CD14-positive monocyte (primary cell): ENCODE measurements around the gene EXOC3L1. TPM values are rescaled to one million over a fixed set of nuclear protein-coding genes. Genes with fewer than 3 reads are reported as not detected.

Experiments used
- DNase-seq, 3 donors: peaks; one replicate each; pipeline ENCODE4 v3.0.0-alpha.2; 2011 to 2022
- H2AFZ ChIP-seq: 2 replicates; pipeline ENCODE4 v1.6.0; 2012; ENCODE audit warnings: mild to moderate bottlenecking, low read depth, low read length, inconsistent platforms; ENCODE audit not compliant: insufficient read depth, poor library complexity, severe bottlenecking
- H3K27ac ChIP-seq, 2 donors: 1 replicate in 1 of 2; 2 replicates in 1 of 2; pipeline ENCODE4 v1.5.1; 2012 to 2013; ENCODE audit warnings: low read length in 2 of 2, control low read depth in 1 of 2, inconsistent platforms in 1 of 2, low read depth in 1 of 2, mild to moderate bottlenecking in 1 of 2
- H3K27me3 ChIP-seq, 2 donors: one replicate each; pipeline versions ENCODE4 v1.6.0 to v1.6.1; 2011 to 2013; ENCODE audit warnings: low read length in 2 of 2; ENCODE audit not compliant: control insufficient read depth in 2 of 2, insufficient read depth in 2 of 2
- H3K36me3 ChIP-seq, 2 donors: replicated peaks in 1 of 2; 1 replicate in 1 of 2; 2 replicates in 1 of 2; pipeline versions ENCODE4 v1.5.1 to v1.6.1; 2012 to 2013; ENCODE audit warnings: low read length in 2 of 2, control low read depth in 1 of 2, inconsistent platforms in 1 of 2, mild to moderate bottlenecking in 1 of 2; ENCODE audit not compliant: insufficient read depth in 2 of 2, control insufficient read depth in 1 of 2
- H3K4me1 ChIP-seq, 2 donors: 1 replicate in 1 of 2; 2 replicates in 1 of 2; pipeline versions ENCODE4 v1.5.1 to v1.6.1; 2012 to 2013; ENCODE audit warnings: low read length in 2 of 2, control low read depth in 1 of 2, inconsistent platforms in 1 of 2, mild to moderate bottlenecking in 1 of 2, moderate library complexity in 1 of 2; ENCODE audit not compliant: insufficient read depth in 2 of 2, control insufficient read depth in 1 of 2
- H3K4me2 ChIP-seq: replicated peaks from 2 replicates; pipeline ENCODE3; 2012; ENCODE audit warnings: low read length, moderate library complexity, mild to moderate bottlenecking; ENCODE audit not compliant: poor library complexity, severe bottlenecking; ENCODE audit errors: extremely low read depth
- H3K4me3 ChIP-seq, 3 experiments: fragments of 200-600 bp in 1 of 3; sonication (generic) in 1 of 3; replicated peaks in 1 of 3; 1 replicate in 2 of 3; 2 replicates in 1 of 3; pipeline ENCODE4 v1.5.1; 2011 to 2013; ENCODE audit warnings: low read length in 3 of 3, mild to moderate bottlenecking in 3 of 3, control low read depth in 2 of 3, low read depth in 2 of 3, inconsistent platforms in 1 of 3, moderate library complexity in 1 of 3
- H3K79me2 ChIP-seq: 2 replicates; pipeline ENCODE4 v1.6.0; 2012; ENCODE audit warnings: mild to moderate bottlenecking, control low read depth, inconsistent platforms, low read length, moderate library complexity; ENCODE audit not compliant: insufficient read depth
- H3K9ac ChIP-seq: 2 replicates; pipeline ENCODE4 v1.6.0; 2017; ENCODE audit warnings: low read length, mild to moderate bottlenecking; ENCODE audit not compliant: insufficient read depth, poor library complexity, severe bottlenecking
- H3K9me3 ChIP-seq, 2 donors: replicated peaks in 1 of 2; 1 replicate in 1 of 2; 2 replicates in 1 of 2; pipeline versions ENCODE4 v1.5.1 to v1.6.1; 2012 to 2013; ENCODE audit warnings: low read length in 2 of 2, control low read depth in 1 of 2; ENCODE audit not compliant: control insufficient read depth in 1 of 2, insufficient read depth in 1 of 2
- H4K20me1 ChIP-seq: 2 replicates; pipeline ENCODE4 v1.6.0; 2012; ENCODE audit warnings: mild to moderate bottlenecking, low read length, control low read depth, moderate library complexity; ENCODE audit not compliant: insufficient read depth
- H3K27ac Mint-ChIP-seq, 7 donors: one replicate each; pipeline ENCODE4 v1.8.0; 2020; ENCODE audit warnings: mild to moderate bottlenecking in 7 of 7, mixed read lengths in 7 of 7, moderate library complexity in 6 of 7, inconsistent platforms in 2 of 7
- H3K27me3 Mint-ChIP-seq, 3 donors: one replicate each; pipeline ENCODE4 v1.8.0; 2021 to 2022; ENCODE audit warnings: low read depth in 3 of 3, mild to moderate bottlenecking in 3 of 3, mixed read lengths in 3 of 3, moderate library complexity in 3 of 3, inconsistent platforms in 1 of 3
- H3K36me3 Mint-ChIP-seq, 2 donors: one replicate each; pipeline ENCODE4 v1.8.0; 2020; ENCODE audit warnings: mixed read lengths in 2 of 2, inconsistent platforms in 1 of 2, mild to moderate bottlenecking in 1 of 2
- H3K4me1 Mint-ChIP-seq: one replicate; pipeline ENCODE4 v1.8.0; 2020; ENCODE audit warnings: mild to moderate bottlenecking, mixed read lengths
- H3K4me3 Mint-ChIP-seq, 2 donors: one replicate each; pipeline ENCODE4 v1.8.0; 2020; ENCODE audit warnings: mild to moderate bottlenecking in 2 of 2, mixed read lengths in 2 of 2, moderate library complexity in 1 of 2
- H3K9me3 Mint-ChIP-seq, 7 donors: one replicate each; pipeline ENCODE4 v1.8.0; 2020 to 2022; ENCODE audit warnings: mixed read lengths in 7 of 7, mild to moderate bottlenecking in 6 of 7, moderate library complexity in 6 of 7, inconsistent platforms in 2 of 7
- CTCF ChIP-seq: fragments of 200-600 bp; IDR thresholded peaks from one replicate; pipeline ENCODE4 v1.8.0; 2022; ENCODE audit warnings: antibody characterized with exemption, mild to moderate bottlenecking
- WGBS: methylation state at CpG from one replicate; pipeline ENCODE4 v1.1.5; 2013; ENCODE audit warnings: missing lambda C conversion rate; ENCODE audit not compliant: insufficient coverage; 5-methylcytosine and 5-hydroxymethylcytosine counted together
- intact Hi-C, 2 donors: fragments of 100-400 bp; cut with micrococcal nuclease; formaldehyde crosslinking; loops; one replicate each; pipeline versions ENCODE4 v1.15.0 to v1.15.1; 2023
- polyA plus RNA-seq, 3 donors: library from polyadenylated mRNA; depleted of rRNA in 1 of 3; unstranded in 2 of 3; stranded (reverse) in 1 of 3; fragments of 300-500 nt in 2 of 3; fragments of >200 nt in 1 of 3; fragmentation: Illumina TruSeq in 2 of 3; gene quantifications; 1 replicate in 2 of 3; 2 replicates in 1 of 3; pipeline ENCODE4 v1.2.3, GENCODE V29; 2012 to 2021

The EXOC3L1 gene
- polyA plus RNA-seq, 3 donors = 2.8 to 3.7 (median 3.0) TPM

DNA sequence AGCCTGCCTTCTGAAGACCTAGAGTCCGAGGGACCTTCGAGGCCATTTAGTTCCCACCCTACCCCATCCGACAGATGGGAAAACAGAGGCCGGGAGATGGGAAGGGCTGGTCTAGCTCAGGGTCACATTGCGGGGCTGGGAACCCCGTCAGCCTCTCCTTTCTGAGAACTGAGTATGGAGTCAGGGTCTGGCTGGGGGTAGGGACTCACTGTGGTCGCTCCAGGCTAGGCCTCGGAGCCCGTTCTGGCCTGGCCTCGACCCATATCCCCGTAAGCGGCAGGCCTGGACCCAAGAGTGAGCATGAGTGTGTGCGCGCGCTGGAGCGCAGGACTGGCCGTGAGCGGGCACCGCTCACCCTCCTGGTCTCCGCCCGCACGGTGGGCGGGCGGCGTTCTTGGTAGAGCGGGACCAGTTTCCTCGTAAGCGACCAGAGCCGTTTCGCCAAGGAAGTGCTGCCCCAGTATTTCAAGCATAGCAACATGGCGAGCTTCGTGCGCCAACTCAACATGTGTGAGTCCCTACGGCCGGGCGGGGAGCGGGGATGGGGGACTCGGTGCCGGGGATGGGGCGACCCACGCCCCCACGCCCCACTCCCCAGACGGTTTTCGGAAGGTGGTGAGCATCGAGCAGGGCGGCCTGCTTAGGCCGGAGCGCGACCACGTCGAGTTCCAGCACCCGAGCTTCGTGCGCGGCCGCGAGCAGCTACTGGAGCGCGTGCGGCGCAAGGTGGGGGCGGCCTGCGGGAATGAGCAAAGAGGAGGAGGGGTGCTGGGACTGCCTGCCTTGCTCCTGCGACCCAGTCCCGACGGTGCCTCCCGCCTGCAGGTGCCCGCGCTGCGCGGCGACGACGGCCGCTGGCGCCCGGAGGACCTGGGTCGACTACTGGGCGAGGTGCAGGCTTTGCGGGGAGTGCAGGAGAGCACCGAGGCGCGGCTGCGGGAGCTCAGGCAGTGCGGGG, 24.5 kb downstream of the EXOC3L1 start:
- Histone ChIP-seq H4K20me1 (peaks cover 53% of the 10 kb centered on the region), H3K9me3 (peaks cover 0 to 37% of the 10 kb centered on the region in 2 donors), H3K79me2 (no peaks in the 10 kb centered on the region), H3K27me3 (peaks cover 49 to 80% of the 10 kb centered on the region in 2 donors), H3K4me2 (peak overlapping the region; percentile 67), H3K9ac (no peak overlapping the region), H2AFZ (no peak overlapping the region), H3K27ac (no peak overlapping the region), H3K36me3 (no peaks in the 10 kb centered on the region), H3K4me1 (peaks cover 62 to 66% of the 10 kb centered on the region in 2 donors), H3K4me3 (peak overlapping the region in 1 of 3 experiments; percentile 61)
- WGBS = 7% methylated on average over 80 of the region's 85 CpGs
- no peak for DNase-seq
- peaks cover 73 to 93% (median 86%) of the 10 kb centered on the region in 3 donors for H3K27me3 Mint-ChIP-seq
- peak overlapping the region; percentile 9 to 69 for H3K4me3 Mint-ChIP-seq
- H3K36me3 Mint-ChIP-seq = peaks cover 12 to 18% of the 10 kb centered on the region in 2 donors
- peaks cover 50% of the 10 kb centered on the region for H3K4me1 Mint-ChIP-seq
- peak overlapping the region in 1 of 7 donors; percentile 20 for H3K27ac Mint-ChIP-seq
- TF ChIP-seq CTCF = no peak
- intact Hi-C loops = no loop called here
- peaks cover 0 to 31% (median 16%) of the 10 kb centered on the region in 7 donors for H3K9me3 Mint-ChIP-seq

DNA sequence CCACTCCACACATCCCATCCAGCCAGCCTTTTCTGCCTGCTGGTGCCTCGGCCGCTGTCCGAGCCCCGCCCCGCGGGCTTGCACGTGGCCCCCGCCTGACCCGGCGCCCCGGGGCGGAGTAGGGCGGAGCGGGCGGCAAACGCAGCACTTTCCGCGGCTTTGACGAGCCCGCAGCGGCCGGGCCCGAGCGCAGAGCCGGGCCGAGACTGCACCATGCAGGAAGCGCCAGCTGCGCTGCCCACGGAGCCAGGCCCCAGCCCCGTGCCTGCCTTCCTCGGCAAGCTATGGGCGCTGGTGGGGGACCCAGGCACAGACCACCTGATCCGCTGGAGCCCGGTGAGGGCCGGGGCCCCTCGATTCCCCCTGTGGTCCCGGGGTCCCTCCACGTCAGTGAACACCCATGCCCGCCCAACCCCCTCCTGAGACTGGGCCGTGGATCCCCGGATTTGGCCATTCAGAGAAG, 25.3 kb downstream of the EXOC3L1 start, which contains the start of gene HSF4:
TSS of gene HSF4 (plus strand) at position 147 of the 463 bp plus-strand sequence. CDS start at position 214, 67 bp downstream.
- intact Hi-C loops = no loop called here
- WGBS = under 1% methylated on average over 34 of the region's 41 CpGs

More for the DNA sequence above, 25.3 kb downstream of the EXOC3L1 start, which contains the start of gene HSF4:
- peak within 1 kb of the TSS in 1 of 3 experiments; percentile 61 for H3K4me3 ChIP-seq
- H4K20me1 ChIP-seq = peaks cover 53% of the 10 kb centered on the region
- peak in 2 of 3 donors; percentile 27 to 40 for DNase-seq
- Mint-ChIP-seq H3K9me3 (peaks cover 0 to 31% (median 16%) of the 10 kb centered on the region in 7 donors), H3K36me3 (peaks cover 12 to 18% of the 10 kb centered on the region in 2 donors), H3K4me1 (peaks cover 44% of the 10 kb centered on the region), H3K4me3 (peak within 1 kb of the TSS; percentile 58 to 92), H3K27ac (peak within 1 kb of the TSS in 1 of 7 donors; percentile 20), H3K27me3 (peaks cover 73 to 89% (median 81%) of the 10 kb centered on the region in 3 donors)
- H3K4me2 ChIP-seq = peak within 1 kb of the TSS; percentile 67
- no peak within 1 kb of the TSS for H3K27ac ChIP-seq
- H3K9ac ChIP-seq = peak within 1 kb of the TSS; percentile 40
- no peak for TF ChIP-seq CTCF
- peaks cover 49 to 79% of the 10 kb centered on the region in 2 donors for H3K27me3 ChIP-seq
- no peaks in the 10 kb centered on the region for H3K36me3 ChIP-seq
- H2AFZ ChIP-seq = no peak within 1 kb of the TSS
- H3K4me1 ChIP-seq = peaks cover 61 to 67% of the 10 kb centered on the region in 2 donors
- peaks cover 0 to 37% of the 10 kb centered on the region in 2 donors for H3K9me3 ChIP-seq
- no peaks in the 10 kb centered on the region for H3K79me2 ChIP-seq
